HG03565 (cell line): ENCODE results near the gene GPR132.
"Not testable (repeated sequence)": the region's sequence is repeated elsewhere in the genome, so short reads cannot be mapped to it uniquely, and the experiment has no call there.

ENCODE experiments used
- ATAC-seq: cut with Tn5 transposase; IDR thresholded peaks from one replicate; pipeline ENCODE4 v1.9.1; 2021; ENCODE audit warnings: mild to moderate bottlenecking, moderate library complexity; ENCODE audit not compliant: unreplicated experiment

The GPR132 gene

DNA sequence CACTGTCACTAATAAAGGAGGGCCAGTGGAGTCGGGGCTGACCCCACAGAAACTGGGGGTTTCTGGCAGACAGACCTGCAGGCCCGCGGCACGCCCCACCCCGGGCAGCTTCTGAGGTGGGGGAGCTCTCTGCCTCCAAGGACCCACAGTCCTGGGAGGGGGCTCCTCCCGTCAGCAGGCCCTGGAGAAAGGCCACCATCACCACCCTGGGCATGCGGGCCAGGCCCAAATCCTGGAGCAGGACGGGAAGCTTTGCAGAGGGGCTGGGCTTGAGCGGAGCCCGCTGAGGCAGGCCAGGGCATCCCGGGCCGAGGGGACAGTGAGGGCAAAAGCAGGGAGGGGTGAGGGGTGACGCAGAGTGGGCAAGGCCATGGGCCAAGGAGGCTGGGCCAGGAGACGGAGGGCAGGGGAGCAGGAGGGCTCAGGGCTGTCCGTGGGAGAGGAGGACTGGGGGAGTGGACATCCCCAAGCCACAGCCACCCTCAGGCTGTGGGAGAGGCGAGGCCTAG lies 11.1 kb upstream of the GPR132 start:
- no peak for ATAC-seq

DNA sequence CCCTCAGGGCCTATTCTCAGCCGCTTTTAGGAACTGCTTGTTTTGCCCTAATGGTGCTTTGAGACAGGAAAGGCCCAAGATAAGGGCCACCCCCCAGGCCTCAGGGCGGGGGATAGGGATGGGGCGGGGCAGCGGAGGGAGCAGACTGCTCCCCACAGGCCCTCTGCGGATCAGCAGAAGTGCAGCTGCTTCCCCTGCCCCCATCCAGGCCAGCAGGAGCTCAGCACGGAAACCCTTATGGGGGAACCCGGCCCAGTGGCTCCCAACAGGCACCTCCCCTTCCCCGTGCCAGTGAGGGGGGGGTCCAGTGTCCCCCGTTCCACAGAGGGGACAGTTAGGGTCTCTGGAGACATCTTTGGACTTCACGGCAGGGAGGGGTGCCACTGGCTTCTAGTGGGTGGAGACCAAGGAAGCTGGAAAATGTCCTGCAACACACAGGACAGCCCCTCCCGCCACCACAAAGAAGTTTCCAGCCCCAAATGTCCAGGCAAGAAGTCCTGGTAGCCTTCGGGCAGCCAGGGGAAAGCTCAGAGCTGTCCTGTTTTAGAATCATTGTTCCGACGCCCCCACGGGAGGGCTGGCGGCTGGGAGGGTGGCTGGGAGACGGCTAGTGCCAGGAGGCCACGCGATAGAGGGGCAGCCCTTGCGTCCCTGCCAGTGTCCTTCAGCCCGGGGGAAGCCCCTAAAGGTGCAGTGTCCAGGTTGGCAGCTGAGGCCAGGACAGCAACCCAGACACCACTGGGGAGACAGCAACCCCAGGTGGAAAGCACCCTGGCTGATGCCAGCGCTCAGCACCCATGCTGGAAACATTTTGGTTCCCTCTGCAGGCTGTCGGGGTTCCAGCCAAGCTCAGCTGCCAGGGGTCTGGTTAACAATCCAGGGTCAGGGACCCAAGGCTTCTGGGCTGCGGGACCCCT lies 10.4 kb upstream of the GPR132 start:
- ATAC-seq = no peak

DNA sequence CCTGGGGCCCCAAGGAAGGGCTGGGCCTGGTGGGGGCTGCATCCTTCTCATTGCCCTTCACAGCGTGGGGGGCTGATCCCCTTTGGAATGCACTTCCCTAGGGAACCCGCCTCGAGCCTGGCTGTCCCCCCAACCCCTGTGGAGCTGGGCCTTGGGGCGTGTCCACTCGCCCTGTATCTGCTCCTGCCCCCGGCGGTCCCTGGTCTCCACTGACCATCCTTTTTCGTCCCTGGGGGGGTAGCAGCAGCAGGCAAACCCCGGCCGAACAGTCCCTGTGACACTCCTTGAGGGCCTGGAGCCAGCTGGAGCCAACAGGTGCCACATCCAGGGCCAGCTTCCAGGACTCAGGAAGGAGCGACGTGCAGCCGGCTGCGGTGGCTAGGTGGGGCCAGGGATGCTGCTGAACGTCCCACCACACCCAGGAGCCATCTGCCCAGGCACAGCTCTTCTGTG lies 9.4 kb upstream of the GPR132 start:
- ATAC-seq = no peak

DNA sequence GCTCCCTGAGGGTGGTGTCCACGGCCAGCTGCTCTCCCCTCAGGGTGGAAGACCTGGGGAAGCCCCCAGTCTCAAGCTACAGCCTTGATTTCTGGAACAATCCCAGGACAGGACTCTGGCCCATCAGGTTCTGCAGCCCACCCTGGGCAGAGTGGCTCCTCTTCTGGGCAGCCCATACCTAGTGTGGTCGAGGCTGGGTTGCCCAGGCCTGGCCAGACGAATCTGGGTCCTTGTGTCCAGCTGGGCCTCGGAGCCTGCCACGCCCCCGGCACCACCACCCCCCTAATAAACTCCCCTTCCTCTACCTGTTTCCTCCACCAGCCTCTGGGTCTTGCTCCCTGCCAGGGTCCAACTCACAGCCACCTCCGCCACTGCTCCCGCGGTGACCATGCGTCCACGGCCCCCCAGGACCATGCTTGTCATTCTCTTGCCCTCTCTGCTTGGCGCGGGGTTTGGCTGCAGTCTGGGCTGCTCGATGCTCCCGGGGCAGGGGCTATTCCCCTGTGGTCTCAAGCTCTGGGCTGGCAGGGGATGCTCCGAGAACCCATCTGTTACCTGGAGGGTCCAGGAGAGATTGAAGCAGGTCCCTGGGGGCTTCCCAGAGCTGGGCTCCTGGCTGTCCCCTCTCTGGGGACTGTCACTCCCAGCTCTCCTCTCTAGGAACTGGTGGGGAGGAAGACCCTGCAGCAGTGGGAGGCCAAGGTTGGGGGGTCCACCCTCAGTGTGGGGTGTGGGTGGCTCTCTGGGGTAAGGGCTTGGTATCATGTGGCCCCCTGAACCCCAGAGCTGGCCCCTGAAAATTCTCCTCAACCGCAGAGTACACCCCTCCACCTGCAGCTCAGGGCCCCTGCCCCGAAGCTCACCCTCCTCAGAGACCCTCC lies 8.7 kb upstream of the GPR132 start:
- ATAC-seq = no peak

DNA sequence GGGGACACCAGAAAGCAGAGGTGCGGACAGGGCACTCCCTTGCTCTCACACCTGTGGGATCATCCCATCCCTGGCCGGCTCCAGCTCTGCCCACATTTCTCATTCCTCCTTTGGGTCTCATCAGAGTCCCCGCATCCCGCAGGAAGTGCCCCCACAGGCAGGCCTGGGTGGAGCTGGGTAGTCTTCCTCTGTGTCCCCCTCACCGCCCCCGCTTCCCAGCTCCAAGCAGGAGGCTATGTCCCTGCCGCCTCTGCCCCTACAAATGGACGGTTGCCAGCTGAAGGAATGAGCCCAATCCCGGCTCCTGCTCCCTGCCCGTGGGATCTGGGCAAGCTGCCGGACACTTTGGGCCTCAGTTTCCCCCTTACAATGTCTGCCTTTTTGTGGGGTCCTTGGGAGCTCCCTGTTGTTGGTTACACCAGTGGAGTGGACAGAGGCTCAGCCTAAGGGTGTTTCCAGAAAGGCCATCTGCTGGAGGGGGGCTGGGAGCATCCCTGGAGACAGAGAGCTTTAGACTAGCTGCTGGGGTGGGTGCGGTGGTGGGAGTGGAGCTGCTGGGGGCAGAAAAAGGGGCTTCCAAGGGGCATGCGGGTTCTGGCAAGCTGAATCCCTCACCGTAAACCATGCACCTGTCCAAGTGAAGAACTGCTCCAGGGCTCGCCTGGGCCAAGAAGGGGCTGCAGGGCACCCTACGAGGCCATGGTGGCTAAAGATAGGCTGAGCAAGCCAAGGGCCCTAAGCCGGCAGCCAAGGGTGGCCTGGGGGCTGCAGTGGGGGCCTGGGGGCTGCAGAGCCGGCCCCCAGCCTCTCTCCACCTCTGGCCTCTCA lies 7.9 kb upstream of the GPR132 start:
- no peak for ATAC-seq

DNA sequence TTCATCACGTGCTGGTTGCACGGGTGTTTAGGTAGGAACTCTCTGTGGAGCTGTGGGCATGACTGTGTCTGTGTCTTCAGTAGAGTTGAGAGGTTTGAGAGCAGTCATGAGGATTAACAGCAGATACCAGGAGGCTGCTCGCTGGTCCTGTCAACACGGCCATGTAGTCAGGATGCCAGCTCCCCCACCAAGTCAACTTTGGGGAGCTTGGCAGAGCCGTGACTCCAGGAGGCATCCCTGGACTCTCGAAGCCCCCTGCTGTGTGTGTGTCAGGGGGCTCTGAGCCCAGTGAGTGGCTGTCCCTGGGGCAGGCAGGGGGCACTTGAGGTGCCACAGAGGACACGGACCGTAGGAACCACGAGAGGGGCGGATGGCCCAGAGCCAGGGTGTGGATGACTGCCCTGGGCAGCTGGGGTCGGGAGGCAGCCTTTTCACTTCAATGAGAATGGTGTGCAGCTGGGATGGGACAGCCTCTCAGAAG lies 7.2 kb upstream of the GPR132 start:
- ATAC-seq = no peak

DNA sequence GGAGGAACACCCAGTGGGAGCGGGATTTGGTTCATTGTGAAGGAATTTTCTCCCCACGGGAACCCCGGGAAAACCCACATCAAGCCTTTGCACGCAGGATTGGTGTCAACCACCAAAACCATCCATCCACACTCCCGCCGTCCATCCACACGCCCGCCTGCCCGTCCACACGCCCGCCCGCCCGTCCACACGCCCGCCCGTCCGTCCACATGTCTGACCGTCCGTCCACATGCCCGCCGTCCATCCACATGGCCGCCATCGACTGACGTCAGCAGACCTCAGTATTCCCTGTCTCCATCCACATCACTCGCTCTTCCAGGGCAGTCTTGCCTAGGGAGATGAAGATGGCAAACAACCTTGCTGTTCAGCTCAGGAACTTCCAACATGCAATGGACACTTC lies 6.7 kb upstream of the GPR132 start:
- no peak for ATAC-seq

DNA sequence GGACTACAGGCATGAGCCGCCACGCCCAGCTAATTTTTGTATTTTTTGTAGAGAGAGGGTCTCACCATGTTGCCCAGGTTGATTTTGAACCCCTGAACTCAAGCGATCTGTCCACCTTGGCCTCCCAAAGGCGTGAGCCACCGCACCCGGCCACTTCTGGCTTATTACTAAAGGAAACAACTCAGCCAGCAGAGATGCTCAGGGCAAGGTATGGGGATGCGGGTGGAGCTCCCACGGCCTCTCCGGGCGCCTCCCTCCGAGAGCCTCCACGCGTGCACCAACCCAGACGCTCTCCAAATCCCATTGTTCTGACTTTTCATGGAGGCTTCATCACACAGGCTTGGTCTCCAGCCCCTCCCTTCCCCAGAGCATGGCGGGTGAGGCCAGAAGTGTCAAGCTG lies 6.1 kb upstream of the GPR132 start:
- no peak for ATAC-seq

DNA sequence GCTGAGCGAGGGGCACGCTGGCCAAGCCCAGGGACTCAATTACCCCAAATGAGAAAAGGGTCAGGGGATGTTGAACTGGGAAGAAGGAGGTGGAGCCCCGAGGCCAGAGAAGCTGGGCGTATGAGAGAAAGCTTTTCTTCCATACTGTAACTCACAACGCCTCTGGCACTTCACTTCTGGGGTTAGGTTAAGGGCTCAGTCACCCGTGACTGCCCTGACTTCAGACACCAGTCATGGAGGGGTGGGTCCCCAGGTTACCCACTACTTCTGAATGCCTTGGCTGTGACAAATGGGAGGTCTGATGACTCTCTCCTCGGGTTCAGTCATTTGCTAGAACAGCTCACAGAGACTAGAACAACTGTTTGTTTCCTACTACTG lies 5.5 kb upstream of the GPR132 start:
- ATAC-seq = no peak

DNA sequence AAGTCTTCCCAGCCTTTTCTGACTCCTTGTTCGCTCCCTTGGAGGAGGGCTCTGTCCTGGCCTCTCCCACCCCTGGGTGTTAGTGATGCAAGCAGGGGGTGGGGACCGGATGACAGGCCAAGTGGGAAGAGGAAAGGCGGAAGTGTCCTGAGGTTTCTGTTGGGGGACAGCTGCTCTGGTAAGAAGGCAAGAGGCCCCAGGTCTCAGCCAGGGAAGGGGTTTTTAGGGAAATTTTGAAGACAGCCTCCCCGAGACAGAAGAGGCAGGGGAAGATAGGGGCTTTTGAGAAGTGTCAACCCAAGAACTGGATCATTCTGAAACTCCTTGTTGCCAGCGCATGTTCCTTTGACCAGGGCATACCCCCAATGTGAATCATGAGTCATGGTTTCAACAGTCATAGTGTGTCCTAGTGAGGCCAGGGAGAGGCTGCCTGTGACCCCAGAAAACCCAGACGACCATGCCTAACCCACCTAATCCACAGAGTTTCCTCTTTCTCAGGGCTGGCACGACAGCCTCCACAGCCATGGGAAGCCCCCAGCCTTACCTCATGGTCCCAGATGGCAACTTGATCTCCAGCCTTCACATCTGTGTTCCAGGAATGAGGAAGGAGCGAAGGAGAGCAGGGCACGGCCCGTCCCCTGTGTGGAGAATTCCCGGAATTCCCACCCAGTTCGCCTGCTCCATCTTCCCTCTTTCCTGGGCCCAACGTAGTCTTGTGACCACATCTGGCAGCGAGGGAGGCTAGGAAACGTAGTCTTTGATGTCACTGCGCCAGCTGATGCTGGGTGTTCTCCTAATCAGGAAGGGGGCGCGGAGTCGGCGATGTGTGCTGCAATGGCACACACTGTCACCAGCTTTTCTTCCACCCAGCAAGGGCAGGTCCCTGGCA lies 4.9 kb upstream of the GPR132 start:
- ATAC-seq = peak; percentile 35

DNA sequence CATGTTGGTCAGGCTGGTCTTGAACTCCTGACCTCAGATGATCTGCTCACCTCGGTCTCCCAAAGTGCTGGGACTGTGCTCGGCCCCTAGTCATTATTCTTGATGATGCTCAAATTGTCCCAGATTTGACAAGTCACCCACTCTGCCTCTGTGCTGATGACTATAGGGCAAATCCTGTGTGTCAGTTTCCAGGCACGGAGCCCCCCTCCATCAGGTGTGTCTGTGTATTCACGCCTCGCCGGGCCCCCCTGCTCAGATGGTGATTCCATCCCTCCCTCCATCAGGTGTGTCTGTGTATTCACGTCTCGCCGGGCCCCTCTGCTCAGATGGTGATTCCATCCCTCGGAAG lies 4.3 kb upstream of the GPR132 start:
- no peak for ATAC-seq

DNA sequence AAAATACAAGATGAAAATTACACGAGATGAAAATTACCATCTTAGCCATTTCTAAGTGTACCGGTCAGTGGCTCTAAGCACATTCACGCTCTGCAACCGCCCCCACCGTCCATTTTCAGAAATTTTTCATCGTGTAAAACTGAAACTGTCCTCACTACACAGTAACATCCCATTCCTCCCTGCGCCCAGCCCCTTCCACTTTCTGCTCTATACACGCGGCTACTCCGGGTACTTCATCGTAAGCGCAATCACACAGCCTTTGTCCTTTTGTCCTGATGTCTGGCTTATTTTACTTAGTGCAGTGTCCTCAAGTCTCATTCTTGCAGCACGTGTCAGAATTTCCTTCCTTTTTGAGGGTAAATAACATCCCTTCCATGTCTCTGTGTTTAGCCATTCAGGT lies 3.6 kb upstream of the GPR132 start:
- ATAC-seq = no peak

DNA sequence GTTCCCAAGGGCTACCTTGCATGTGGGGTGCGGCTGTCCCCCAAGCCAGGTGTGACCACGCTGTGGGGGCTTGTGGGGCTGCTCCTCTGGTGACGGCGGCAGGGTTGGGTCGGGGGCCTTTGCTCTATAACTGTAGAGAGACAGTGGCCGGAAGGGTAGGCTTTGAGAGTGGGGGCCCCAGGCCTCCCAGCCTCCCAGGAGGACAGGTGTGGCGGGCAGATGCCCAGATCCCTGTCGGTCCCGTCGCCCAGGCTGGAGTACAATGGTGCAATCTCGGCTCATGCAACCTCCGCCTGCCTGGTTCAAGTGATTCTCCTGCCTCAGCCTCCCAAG lies 2.7 kb upstream of the GPR132 start:
- no peak for ATAC-seq

DNA sequence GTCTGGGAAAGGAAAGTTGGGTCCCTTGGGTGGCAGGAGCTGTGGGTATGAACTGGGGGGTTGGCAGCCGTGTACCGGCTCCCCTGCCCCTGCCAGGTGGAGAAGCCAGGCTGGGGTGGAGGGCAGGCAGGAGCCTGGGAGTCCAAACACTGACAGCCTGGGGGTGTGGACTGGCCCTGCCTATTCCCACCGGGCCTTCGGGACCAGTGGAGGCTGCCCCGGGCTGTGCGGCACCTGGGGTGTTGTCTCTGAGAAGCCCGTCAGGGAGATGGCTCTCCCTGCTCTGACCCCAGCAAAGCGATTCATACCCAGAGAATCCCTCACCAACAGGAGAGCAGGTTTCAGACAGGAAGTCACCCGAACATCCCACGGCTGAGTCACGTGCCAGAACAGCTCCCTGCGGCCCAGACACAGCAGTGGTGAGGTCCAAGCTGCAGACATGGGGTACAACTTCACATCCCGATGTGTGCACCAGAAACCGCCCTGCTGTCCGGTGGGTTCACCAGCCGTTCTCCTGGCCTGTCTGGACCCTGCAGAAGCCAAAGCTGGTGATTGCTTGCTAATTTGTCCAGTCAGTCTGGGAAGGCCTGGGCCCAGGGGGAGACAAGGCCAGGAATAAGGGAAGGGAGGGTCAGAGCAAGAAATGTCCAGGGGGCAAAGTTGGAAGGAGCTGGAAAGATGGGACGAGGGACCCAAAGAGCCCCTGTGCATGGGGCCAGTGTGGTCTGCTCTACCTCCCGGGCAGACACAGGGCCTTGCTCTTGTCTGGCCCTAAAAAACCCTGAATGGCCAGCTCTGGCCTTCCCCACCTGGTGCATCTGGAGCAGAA lies 2.1 kb upstream of the GPR132 start:
- ATAC-seq = no peak

DNA sequence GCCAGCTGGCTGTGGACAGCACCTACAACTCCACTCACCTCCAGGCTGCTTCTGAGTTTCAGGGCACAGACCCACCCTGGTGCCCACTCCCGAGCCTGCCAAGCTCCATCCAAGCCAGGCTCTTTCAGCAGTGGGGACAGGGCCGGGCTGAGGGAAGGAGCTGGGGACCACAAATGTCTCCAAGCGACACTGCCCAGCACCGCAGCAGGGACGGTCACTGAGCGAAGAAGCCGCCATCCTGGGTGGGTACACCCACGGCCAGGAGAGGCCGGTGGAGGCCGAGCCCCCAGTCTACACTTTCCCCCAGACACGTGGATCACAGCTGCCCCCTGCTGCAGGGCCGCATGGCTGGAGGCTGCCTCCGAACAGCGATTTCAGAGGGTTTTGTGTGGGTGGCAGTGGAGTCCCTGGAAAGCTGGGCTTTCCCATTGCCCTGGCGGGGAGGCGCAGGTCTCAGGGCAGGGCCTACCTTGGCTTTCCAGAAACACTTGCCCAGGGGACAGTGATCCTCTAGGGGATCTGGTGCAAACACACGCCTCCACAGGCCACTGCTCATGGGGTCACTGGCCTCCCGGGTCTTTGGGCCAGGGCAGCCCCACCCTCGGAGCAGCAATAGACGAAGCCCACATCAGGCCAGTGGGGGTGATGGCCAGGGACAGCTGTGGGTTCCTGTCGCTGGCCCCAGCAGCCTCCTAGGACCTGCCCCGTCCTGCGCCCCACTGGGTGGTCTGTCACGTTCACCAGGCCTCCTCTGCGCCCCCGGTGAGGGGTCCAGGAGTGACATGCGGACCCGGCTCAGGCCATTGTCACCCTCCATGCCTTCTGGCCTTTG lies 1.2 kb upstream of the GPR132 start:
- no peak for ATAC-seq

DNA sequence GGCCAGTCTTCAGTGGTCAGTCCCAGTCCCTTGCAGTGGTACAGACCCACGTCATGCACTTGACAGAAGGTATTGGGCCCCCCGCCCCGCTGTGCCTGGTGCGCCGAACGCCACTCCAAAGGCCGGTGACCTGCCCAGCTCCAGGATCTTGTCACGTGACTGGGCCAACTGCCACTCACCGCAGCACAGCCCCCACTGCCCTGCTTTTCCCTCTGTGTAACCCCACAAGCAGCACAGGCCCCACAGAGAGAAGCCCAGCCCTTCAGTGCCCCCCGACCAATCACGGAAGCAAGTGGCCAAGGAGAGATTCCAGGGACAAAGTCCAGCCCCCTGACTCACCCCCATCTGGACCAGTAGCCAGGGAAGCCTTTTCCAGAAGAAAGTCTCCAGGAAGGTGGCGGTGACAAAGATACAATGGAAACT lies 498 bp downstream of the GPR132 start:
- ATAC-seq = no peak

DNA sequence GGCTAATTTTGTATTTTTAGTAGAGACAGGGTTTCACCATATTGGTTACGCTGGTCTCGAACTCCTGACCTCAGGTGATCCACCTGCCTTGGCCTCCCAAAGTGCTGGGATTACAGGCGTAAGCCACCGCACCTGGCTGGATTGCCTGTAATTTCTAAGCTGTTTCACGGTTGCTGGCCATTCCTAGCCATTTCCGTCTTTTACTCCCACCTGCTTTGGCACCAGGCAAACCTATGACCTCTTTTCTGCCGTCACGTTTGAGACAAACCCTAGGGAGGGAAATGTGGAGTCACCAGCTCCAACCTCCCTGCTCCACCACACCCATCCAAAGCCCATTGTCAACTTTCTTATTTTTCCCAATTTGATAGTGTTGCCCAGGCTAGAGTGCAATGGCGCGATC lies 1.2 kb downstream of the GPR132 start:
- no peak for ATAC-seq

DNA sequence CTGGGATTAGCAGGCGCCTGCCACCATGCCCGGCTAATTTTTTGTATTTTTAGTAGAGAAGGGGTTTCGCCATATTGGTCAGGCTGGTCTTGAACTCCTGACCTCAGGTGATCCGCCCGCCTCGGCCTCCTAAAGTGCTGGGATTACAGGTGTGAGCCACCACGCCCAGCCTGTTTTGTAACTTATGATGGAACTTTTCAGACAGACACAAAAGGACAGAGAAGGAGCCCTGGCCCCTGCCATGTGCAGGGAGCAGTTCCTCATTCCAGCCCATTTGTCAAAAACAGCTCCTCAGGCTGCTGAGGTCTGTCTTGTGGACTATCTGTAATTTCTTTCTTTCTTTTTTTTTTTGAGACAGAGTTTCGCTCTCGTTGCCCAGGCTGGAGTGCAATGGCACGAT lies 1.7 kb downstream of the GPR132 start:
- ATAC-seq = not testable (repeated sequence)
